ENCODE results near the gene POLK.
A peak's percentile ranks its signal among the peaks of the same experiment; 100 is the strongest.

The POLK gene

DNA sequence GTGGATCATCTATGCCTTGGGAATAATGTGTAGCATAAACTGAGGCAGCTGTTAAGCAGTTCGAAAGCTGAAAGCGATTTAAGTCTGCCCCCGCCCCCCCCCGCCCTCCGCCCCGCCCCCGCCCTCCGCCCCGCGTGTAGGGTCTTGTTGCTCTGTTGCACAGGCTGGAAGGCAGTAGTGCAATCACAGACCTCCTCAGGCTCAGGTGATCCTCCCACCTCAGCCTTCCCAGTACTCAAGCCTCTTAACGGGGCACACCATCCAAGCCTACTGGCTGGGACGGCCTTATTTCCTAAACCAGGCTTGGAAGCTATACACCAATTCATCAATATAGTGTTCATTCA is 100.5 kb downstream of the POLK start:
- TF ChIP-seq, protein P1, sequence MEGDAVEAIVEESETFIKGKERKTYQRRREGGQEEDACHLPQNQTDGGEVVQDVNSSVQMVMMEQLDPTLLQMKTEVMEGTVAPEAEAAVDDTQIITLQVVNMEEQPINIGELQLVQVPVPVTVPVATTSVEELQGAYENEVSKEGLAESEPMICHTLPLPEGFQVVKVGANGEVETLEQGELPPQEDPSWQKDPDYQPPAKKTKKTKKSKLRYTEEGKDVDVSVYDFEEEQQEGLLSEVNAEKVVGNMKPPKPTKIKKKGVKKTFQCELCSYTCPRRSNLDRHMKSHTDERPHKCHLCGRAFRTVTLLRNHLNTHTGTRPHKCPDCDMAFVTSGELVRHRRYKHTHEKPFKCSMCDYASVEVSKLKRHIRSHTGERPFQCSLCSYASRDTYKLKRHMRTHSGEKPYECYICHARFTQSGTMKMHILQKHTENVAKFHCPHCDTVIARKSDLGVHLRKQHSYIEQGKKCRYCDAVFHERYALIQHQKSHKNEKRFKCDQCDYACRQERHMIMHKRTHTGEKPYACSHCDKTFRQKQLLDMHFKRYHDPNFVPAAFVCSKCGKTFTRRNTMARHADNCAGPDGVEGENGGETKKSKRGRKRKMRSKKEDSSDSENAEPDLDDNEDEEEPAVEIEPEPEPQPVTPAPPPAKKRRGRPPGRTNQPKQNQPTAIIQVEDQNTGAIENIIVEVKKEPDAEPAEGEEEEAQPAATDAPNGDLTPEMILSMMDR (IDR thresholded peaks at IDR 0.05; ENCODE audit: control insufficient read depth, extremely low read depth, insufficient read depth) = no peak
- no peak for DNase-seq (ENCODE audit: low read depth)

GRCh38 chr5:75612901-75613300 is 101.2 kb downstream of the POLK start:
- DNase-seq (ENCODE audit: low read depth) = no peak
- no peak overlapping the region for H3K4me3 ChIP-seq (ENCODE audit: low read depth, low read length)
- TF ChIP-seq, protein P1 (IDR thresholded peaks at IDR 0.05; ENCODE audit: control insufficient read depth, extremely low read depth, insufficient read depth) = no peak

More for the DNA sequence above, 100.5 kb downstream of the POLK start:
- H3K4me3 ChIP-seq (ENCODE audit: low read depth, low read length) = no peak overlapping the region

- H3K4me3 ChIP-seq (ENCODE audit: low read depth, low read length) = no peak overlapping the region
- TF ChIP-seq, protein P1 (IDR thresholded peaks at IDR 0.05; ENCODE audit: control insufficient read depth, extremely low read depth, insufficient read depth) = no peak
- peak; percentile 21 for DNase-seq (ENCODE audit: low read depth)
Observed at GRCh38 chr5:75614176-75614575, 102.5 kb downstream of the POLK start.

GRCh38 chr5:75616371-75616881 is 104.7 kb downstream of the POLK start:
- H3K4me3 ChIP-seq (ENCODE audit: low read depth, low read length) = no peak overlapping the region
- TF ChIP-seq, protein P1 (IDR thresholded peaks at IDR 0.05; ENCODE audit: control insufficient read depth, extremely low read depth, insufficient read depth) = no peak
- DNase-seq (ENCODE audit: low read depth) = no peak

DNA sequence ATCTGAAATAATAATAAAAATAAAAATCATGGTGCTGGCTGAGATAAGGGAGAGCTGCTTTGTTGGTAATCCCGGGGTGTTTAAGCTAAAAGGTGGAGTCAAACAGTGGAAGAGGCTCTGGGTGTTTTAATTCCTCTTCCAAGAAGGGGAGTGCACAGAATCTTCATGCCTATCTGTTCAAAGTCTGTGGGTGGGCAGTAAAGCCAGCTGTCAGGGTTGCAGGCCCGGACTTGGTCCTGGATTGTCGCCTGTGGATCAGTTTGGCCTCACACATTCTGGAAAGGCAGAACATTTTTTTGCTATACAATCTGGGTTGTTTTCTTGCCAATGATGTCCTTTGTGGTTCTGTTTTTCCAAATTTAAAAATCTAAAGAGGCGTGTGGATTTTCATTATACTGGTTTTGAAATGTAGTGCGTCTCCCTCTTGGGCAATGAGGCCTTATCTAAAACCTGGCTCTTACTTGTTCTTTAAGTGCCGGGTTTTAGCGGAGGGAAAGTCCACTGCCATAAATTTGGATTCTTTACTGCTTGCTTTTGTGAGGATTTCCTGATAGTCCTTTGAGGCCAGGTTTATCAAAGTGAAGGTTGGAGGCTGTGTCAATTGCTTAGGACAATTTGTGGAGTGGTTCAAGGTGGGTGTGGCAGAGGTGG is 105.4 kb downstream of the POLK start:
- no peak for DNase-seq (ENCODE audit: low read depth)
- no peak overlapping the region for H3K4me3 ChIP-seq (ENCODE audit: low read depth, low read length)
- TF ChIP-seq, protein P1 (IDR thresholded peaks at IDR 0.05; ENCODE audit: control insufficient read depth, extremely low read depth, insufficient read depth) = no peak

DNA sequence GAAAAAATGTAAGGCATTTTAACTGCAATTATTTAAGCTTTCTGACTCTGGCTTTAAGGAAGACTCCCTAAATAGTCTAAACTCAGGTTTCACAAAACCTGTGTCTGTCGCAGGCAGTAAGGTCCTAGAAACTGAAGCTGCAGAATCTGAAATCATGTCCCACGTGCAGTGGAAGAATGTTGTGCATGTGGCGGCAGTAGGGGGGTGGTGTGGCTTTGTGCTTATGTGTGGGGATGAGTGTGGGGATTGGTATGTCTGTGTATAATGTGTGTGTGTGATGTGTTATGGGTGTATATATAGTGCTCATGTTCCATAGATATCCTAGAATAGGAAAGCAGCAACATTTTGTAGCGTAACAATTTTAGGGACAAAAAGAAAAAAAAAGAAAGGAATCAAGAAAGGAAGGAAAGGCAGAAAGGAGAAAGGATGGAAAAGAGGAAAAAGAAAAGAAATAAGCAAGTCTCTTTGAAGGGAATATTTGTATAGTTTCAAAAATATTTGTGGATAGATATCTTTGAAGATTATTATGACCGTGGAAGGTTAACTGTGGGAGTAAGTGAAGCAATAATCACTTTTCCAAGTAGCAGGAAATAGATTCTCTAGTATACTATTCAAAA is 106.2 kb downstream of the POLK start:
- TF ChIP-seq, protein P1 (IDR thresholded peaks at IDR 0.05; ENCODE audit: control insufficient read depth, extremely low read depth, insufficient read depth) = no peak
- no peak overlapping the region for H3K4me3 ChIP-seq (ENCODE audit: low read depth, low read length)

More for the DNA sequence above, 106.2 kb downstream of the POLK start:
- DNase-seq (ENCODE audit: low read depth) = no peak

Measured in LNCaP clone FGC (cell line).